PC-9 (cell line): ENCODE results near the gene SDCCAG8.

ENCODE experiments used
- CTCF ChIP-seq: fragments of 200-600 bp; sonication (generic); conservative IDR thresholded peaks from 2 replicates; pipeline ENCODE4 v1.6.1; 2017; ENCODE audit warnings: mixed run types, antibody characterized with exemption, mild to moderate bottlenecking, moderate library complexity
- EZH2 ChIP-seq: fragments of 200-600 bp; sonication (generic); IDR thresholded peaks from 2 replicates; pipeline ENCODE4 v1.8.0; 2017; ENCODE audit warnings: antibody characterized with exemption, low read depth

- TF ChIP-seq CTCF (no peak), EZH2 (no peak)
Measured at GRCh38 chr1:243501002-243501401, 245.2 kb downstream of the SDCCAG8 start.
